Right lobe of liver (tissue), 6 donors: Measurements from ENCODE around the gene IGSF21. TPM values are rescaled to one million over a fixed set of nuclear protein-coding genes. Genes with fewer than 3 reads are reported as not detected.

Experiments used
- ATAC-seq, 4 donors: fragments of 200-7000 bp; cut with Tn5 transposase; one replicate each; pipeline ENCODE4 v1.9.1; 2020; ENCODE audit warnings: mild to moderate bottlenecking in 4 of 4, moderate library complexity in 4 of 4
- DNase-seq, 3 donors: peaks; one replicate each; pipeline ENCODE4 v3.0.0-alpha.2; 2020
- H3K27ac ChIP-seq, 3 donors: fragments of 200-600 bp; one replicate each; pipeline ENCODE4 v1.8.0; 2022
- H3K27me3 ChIP-seq, 2 donors: fragments of 200-600 bp; one replicate each; pipeline ENCODE4 v1.8.0; 2022
- H3K36me3 ChIP-seq, 4 donors: fragments of 200-600 bp; sonication (generic) in 1 of 4; one replicate each; pipeline versions ENCODE4 v1.5.1 to v1.8.0; 2017 to 2022; ENCODE audit warnings: control low read depth in 1 of 4
- H3K4me1 ChIP-seq, 4 donors: fragments of 200-600 bp; sonication (generic) in 1 of 4; one replicate each; pipeline versions ENCODE4 v1.5.1 to v1.8.0; 2017 to 2022; ENCODE audit warnings: control low read depth in 1 of 4
- H3K4me3 ChIP-seq, 3 donors: fragments of 200-600 bp; one replicate each; pipeline ENCODE4 v1.8.0; 2022
- H3K9me3 ChIP-seq, 4 donors: fragments of 200-600 bp; sonication (generic) in 1 of 4; one replicate each; pipeline versions ENCODE4 v1.5.1 to v1.8.0; 2017 to 2022; ENCODE audit warnings: control low read depth in 1 of 4
- POLR2A ChIP-seq: fragments of 450-650 bp; IDR thresholded peaks from one replicate; pipeline ENCODE4 v1.6.1; 2017; ENCODE audit warnings: antibody characterized with exemption, mild to moderate bottlenecking
- WGBS: methylation state at CpG from one replicate; pipeline ENCODE4 v1.1.6; 2018; ENCODE audit warnings: low coverage, low lambda C conversion rate; ENCODE audit not compliant: insufficient coverage; ENCODE audit errors: missing lambda C conversion rate; 5-methylcytosine and 5-hydroxymethylcytosine counted together
- intact Hi-C, 2 donors: fragments of 100-400 bp; cut with DNase I; formaldehyde crosslinking; loops; one replicate each; pipeline versions ENCODE4 v1.11.2 to v1.14.1; 2022
- total RNA-seq, 6 experiments: library from RNA; depleted of rRNA in 2 of 6; stranded (reverse); fragments of >200 nt in 2 of 6; fragmentation: NEBNext Ultra II Directional in 3 of 6; extraction: Animal tissue kit (Norgen Biotek cat#: 25700) in 3 of 6; gene quantifications; one replicate each; pipeline versions ENCODE4 v1.1.0 to v1.2.4, GENCODE V29; 2016 to 2023
- TF ChIP-seq, protein P1 (sequence below), 4 donors: fragments of 200-600 bp in 3 of 4; fragments of 450-650 bp in 1 of 4; IDR thresholded peaks; one replicate each; pipeline versions ENCODE4 v1.5.1 to v1.8.0; 2016 to 2022; ENCODE audit warnings: antibody characterized with exemption in 4 of 4, mild to moderate bottlenecking in 2 of 4
- donor health status: DM: no; HTN: yes; CAD: no.
- donor health status: DM: no; HTN: no; CAD: no.
- donor health status: DM: no; HTN: no; CAD: no.
- donor health status: DM: no; HTN: yes; CAD: no.
- donor health status: DM: no; HTN: yes; CAD: no.

The IGSF21 gene
- total RNA-seq, 6 experiments from 2014 or later, result 0.34 to 2.0 (median 0.71) TPM

DNA sequence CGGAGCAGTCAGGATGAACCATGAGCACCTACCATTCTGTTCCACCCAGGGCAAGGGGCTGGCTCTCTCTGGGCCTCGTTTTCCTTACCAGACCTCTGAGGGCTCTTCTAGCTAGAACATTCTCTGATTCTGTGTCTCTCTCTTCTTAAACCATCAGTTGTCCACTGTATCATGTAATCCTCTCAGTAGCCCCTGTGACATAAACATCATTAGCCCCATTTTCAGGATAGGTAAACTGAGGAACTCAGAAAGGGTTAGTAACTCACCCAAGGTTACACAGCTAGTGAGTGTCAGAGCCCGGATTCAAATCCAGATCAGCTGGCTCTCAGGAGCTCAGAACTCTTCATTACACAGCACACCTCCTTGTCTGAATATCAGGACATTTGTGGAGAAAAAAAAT is 22.8 kb downstream of the IGSF21 start:
- ATAC-seq, result no peak
- TF ChIP-seq, protein P1, sequence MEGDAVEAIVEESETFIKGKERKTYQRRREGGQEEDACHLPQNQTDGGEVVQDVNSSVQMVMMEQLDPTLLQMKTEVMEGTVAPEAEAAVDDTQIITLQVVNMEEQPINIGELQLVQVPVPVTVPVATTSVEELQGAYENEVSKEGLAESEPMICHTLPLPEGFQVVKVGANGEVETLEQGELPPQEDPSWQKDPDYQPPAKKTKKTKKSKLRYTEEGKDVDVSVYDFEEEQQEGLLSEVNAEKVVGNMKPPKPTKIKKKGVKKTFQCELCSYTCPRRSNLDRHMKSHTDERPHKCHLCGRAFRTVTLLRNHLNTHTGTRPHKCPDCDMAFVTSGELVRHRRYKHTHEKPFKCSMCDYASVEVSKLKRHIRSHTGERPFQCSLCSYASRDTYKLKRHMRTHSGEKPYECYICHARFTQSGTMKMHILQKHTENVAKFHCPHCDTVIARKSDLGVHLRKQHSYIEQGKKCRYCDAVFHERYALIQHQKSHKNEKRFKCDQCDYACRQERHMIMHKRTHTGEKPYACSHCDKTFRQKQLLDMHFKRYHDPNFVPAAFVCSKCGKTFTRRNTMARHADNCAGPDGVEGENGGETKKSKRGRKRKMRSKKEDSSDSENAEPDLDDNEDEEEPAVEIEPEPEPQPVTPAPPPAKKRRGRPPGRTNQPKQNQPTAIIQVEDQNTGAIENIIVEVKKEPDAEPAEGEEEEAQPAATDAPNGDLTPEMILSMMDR (IDR thresholded peaks at IDR 0.05), result no peak
- no peak for TF ChIP-seq POLR2A
- Histone ChIP-seq H3K36me3 (no peaks in the 10 kb centered on the region), H3K4me1 (peaks cover 0 to 11% (median 3%) of the 10 kb centered on the region in 4 donors), H3K9me3 (no peaks in the 10 kb centered on the region), H3K4me3 (no peak overlapping the region), H3K27me3 (no peaks in the 10 kb centered on the region), H3K27ac (no peak overlapping the region)
- intact Hi-C loops, result no loop called here
- no peak for DNase-seq
- WGBS, result 56% methylated on average over 3 of the region's 3 CpGs

DNA sequence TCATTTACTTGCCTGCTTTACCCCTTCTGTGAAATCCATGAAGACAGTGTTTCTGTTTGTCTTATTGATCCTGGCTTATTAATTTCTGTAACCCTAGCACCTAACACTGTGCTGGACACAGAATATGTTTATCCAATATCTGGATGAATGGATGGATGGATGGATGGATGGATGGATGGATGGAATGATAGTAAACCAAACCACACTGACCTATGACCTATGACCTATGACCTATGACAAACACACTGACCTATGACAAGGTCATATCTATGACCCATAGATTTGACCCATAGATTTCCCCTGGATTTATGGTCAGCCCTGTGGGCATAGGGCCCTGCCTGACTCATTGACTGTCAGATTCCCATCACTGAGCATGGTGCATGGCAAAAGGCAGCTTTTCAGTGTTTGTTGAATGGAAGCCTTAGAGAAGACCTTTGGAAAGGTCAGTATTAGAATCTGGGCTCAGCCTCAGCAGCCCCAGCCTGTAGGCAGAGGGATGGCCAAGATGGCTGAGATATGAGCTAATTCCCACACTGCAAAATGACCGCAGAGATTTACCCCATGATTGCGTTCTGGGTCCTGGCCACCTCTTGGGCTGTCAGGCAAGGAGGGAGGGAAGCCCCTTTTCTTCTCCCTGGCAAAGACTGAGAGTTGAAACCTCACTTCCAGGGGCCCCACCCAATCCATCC is 24.6 kb downstream of the IGSF21 start:
- TF ChIP-seq POLR2A, result no peak
- TF ChIP-seq, protein P1 (IDR thresholded peaks at IDR 0.05), result no peak

DNA sequence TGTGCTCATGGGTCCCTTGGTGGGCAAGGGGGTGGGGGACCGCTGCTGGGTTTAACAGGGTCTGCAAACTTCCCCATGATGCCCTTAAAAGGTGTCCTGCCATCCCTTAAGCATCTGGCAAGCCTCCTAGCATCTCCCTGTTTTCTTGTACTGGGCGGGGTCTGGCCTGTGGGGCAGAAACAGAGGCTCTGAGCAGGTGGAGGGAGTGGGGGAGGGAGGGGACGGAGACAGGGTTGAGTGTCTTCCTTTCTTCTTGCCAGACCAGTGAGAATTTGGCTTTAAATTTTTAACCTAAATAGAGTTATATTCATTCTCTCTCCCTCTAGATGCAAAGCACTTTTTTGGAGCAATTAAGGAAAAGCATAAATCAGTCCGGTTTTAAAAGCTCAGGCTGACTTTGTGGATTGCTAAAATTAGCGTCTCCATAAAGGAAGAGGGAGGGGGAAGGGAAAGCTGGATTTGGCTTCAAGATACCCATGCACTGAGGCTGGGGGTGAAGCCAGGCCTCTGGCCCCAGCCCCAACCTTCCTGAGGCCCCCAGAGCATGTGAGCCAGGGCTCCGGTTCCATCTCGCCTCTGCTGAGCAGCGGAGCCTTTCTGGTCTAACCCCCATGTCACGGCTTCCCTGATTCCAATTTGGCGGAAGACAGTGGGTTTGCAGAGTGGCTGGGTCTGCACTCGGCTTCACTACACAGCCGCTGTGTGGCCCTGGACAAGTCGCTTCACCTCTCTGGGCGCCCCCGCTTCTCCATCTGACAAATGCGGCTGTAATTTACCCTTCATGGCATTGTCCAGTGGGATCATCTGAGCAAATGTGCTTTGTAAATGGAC is 25.3 kb downstream of the IGSF21 start:
- Histone ChIP-seq H3K9me3 (no peaks in the 10 kb centered on the region), H3K4me1 (peaks cover 0 to 7% (median 2%) of the 10 kb centered on the region in 4 donors)
- no peak for DNase-seq

More for the DNA sequence above, 24.6 kb downstream of the IGSF21 start:
- Histone ChIP-seq H3K27ac (no peak overlapping the region), H3K36me3 (no peaks in the 10 kb centered on the region), H3K4me3 (no peak overlapping the region), H3K9me3 (no peaks in the 10 kb centered on the region), H3K27me3 (no peaks in the 10 kb centered on the region), H3K4me1 (peaks cover 0 to 11% (median 3%) of the 10 kb centered on the region in 4 donors)
- ATAC-seq (peak in 1 of 4 donors; percentile 12), DNase-seq (no peak)
- intact Hi-C loops, result no loop called here
- WGBS, result no CpG with 5 or more reads among the region's 2 CpGs

DNA sequence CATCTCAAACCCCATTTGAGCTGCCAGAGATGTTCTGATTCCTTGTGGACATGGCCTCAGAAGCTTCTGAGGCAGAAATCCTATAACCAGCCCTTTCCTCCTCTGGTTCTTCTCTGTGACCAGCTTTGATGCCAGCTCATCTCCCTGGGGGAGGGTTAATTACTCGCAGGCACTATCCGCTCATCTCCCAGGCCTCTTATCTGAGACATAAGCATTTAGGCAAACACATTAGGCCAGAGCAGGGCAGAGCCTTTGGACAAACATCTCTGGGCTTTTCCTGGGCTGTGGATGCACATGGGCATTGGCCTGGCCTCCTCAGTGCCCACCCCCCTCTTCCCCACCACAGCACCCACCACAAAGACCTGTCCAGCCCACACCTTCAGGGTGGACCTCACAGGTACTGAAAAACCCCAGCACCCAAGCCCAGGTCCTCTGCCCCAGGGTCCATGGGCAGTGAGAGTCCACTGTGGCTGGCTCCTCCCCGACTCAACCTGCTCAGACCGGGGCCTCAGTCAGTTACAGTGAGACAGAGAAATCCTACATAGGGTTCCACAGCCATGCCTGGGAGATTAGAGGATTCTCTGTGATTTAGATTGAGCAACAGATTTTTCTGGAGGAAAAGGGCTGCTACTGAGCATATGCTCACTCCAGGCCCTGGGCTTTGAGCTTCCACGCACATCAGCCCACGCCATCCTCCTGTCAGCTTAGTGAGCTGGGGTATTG is 26.9 kb downstream of the IGSF21 start:
- ATAC-seq (peak in 3 of 4 donors; percentile 15 to 76 (median 28)), DNase-seq (no peak)
- H3K9me3 ChIP-seq, result no peaks in the 10 kb centered on the region
- H3K36me3 ChIP-seq, result no peaks in the 10 kb centered on the region
- no peaks in the 10 kb centered on the region for H3K27me3 ChIP-seq
- no peak overlapping the region for H3K27ac ChIP-seq
- no peaks in the 10 kb centered on the region for H3K4me1 ChIP-seq
- TF ChIP-seq, protein P1 (IDR thresholded peaks at IDR 0.05), result no peak
- no peak for TF ChIP-seq POLR2A
- H3K4me3 ChIP-seq, result no peak overlapping the region
- WGBS, result 20% methylated on average over 1 of the region's 6 CpGs
- intact Hi-C loops, result no loop called here

More for the DNA sequence above, 25.3 kb downstream of the IGSF21 start:
- WGBS, result 57% methylated on average over 5 of the region's 16 CpGs
- no peaks in the 10 kb centered on the region for H3K36me3 ChIP-seq
- no peak for ATAC-seq
- no peak overlapping the region for H3K4me3 ChIP-seq
- H3K27ac ChIP-seq, result no peak overlapping the region
- intact Hi-C loops, result no loop called here
- TF ChIP-seq POLR2A, result no peak
- TF ChIP-seq, protein P1 (IDR thresholded peaks at IDR 0.05), result no peak
- H3K27me3 ChIP-seq, result no peaks in the 10 kb centered on the region
